ENCODE measurements around the gene FLT4.
A peak's percentile ranks its signal among the peaks of the same experiment; 100 is the strongest.

Gene FLT4

DNA sequence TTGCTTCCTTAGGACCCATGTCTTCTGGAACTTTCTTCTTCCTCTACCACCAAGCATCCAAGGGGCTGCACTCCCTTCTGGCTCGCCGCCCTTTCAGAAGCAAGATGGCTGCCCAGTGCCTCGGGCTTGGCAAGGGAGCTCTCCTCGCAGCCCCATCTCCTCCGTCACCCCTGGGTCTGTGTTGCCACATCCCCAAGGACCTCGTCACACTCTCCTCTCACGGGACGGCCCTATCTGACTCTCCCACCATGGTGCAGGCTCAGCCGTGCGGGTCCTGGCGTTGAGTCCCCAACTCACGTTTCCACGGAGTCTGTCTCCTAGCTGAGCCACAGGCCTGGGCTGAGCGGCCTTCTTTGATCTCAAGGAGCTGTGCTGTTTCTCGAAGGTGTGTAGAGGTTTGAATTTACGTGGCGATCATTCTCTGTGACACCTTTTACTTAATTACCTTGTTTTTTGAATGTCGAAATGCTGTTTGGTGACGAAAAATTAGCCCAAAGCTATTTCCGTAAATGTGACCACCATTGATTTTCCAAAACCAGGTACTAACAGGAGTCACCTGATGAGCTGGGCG lies 43.1 kb downstream of the FLT4 start:
- TF ChIP-seq, protein P1, sequence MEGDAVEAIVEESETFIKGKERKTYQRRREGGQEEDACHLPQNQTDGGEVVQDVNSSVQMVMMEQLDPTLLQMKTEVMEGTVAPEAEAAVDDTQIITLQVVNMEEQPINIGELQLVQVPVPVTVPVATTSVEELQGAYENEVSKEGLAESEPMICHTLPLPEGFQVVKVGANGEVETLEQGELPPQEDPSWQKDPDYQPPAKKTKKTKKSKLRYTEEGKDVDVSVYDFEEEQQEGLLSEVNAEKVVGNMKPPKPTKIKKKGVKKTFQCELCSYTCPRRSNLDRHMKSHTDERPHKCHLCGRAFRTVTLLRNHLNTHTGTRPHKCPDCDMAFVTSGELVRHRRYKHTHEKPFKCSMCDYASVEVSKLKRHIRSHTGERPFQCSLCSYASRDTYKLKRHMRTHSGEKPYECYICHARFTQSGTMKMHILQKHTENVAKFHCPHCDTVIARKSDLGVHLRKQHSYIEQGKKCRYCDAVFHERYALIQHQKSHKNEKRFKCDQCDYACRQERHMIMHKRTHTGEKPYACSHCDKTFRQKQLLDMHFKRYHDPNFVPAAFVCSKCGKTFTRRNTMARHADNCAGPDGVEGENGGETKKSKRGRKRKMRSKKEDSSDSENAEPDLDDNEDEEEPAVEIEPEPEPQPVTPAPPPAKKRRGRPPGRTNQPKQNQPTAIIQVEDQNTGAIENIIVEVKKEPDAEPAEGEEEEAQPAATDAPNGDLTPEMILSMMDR (IDR thresholded peaks at IDR 0.05) = peak; percentile 42; the same call in 1 of the 2 replicates

DNA sequence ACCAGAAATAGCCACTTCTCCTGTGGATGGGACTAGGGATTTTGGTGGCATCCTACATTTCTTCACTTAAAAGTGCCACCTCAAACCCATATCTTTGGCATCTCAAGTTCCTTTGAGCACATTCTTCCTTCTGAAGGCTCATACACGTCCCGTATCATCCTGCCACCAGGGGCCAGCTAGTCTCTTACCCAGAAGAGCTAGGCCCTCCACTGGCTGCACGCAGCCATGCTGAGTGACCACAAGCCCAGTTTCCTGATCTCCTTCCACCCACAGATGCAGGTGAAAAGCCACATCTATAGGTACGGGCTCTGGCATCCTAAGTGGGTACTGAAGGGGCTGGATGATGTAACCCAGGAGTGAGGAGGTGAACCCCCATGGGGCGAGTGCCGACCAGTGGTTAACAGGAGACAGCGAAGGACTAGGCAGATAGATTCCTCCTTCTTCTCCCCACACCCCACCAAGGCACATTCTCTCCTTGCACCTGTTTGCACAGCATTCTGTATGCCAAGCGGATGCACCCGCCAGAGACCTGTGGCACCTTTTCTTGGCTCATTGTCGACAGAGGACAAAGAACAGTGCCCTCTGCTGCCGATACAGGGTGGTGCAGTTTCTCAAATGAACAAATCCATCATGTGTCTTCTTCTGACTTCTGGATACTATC lies 43.7 kb downstream of the FLT4 start:
- TF ChIP-seq, protein P1 (IDR thresholded peaks at IDR 0.05) = peak; percentile 92

DNA sequence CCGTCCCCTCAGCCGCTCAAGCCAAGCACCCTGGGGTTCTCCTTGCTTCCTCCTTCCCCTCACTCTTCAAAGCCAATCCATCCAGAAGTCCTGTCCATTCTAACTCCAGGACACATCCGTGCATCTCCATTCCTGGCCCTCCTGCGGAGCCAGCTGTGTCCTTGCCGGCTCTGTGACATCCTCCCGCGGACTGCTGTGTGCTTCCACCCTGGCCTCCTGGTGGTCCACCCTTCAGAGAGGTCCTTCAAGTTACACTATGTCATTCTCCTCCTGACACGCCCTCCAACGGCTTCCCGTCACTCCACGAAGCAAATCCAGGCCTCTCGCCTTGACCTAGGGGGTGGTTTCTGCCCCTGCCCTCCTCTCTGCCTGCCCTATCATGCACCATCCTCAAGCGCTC lies 45.1 kb downstream of the FLT4 start:
- TF ChIP-seq, protein P1 (IDR thresholded peaks at IDR 0.05) = no peak

DNA sequence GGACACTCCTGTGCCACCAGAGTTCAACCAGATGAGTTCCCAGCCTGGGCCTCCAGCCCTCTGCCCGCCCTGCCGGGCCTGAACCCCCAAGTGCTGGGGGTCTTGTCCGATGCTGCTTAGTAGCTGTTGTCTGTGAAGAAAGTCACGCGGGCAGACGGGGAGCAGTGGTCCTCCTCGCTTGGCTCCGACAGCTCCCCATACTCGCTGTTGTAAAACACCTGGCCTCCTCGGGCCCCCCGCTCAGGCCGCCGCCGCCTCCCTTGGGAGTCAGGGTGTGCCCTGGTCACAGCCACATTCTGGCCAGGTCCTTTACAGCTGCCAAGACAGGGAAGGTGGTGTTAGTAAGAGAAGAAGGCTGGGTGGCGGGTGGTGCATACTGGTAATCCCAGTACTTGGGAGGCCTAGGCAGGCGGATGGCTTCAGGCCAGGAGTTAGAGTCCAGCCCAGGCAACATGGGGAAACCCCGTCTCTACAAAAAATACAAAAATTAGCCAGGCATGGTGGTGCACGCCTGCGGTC lies 46.3 kb downstream of the FLT4 start:
- TF ChIP-seq, protein P1 (IDR thresholded peaks at IDR 0.05) = no peak

DNA sequence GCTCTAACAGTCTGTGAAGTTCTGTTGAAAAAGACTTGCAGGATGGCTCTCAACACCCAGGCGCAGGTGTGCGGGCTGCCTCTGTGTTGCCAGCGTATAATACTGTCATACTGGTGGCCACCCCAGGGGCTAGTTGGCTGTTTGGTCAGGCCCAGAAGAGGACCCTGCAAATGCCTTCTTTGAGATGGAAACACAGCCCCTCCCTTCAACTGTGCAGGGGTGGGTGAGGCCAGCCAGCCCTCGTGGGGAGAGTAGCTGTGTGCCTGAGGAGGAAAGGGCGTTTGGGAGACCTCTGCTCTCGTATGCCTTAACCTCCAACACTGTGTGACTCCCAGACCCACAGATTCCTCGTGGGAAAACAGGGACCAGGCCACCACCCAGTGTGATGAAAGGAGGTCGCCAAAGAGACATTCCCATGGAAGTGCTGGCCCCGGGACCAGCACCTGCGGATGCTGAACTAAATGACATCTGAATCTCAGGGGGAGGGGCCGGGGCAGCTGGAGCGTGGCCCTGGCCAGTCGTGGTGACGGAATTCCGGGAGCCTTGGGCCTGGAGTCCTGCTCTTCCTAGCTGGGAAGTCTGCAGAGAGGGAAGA lies 46.8 kb downstream of the FLT4 start:
- TF ChIP-seq, protein P1 (IDR thresholded peaks at IDR 0.05) = no peak

DNA sequence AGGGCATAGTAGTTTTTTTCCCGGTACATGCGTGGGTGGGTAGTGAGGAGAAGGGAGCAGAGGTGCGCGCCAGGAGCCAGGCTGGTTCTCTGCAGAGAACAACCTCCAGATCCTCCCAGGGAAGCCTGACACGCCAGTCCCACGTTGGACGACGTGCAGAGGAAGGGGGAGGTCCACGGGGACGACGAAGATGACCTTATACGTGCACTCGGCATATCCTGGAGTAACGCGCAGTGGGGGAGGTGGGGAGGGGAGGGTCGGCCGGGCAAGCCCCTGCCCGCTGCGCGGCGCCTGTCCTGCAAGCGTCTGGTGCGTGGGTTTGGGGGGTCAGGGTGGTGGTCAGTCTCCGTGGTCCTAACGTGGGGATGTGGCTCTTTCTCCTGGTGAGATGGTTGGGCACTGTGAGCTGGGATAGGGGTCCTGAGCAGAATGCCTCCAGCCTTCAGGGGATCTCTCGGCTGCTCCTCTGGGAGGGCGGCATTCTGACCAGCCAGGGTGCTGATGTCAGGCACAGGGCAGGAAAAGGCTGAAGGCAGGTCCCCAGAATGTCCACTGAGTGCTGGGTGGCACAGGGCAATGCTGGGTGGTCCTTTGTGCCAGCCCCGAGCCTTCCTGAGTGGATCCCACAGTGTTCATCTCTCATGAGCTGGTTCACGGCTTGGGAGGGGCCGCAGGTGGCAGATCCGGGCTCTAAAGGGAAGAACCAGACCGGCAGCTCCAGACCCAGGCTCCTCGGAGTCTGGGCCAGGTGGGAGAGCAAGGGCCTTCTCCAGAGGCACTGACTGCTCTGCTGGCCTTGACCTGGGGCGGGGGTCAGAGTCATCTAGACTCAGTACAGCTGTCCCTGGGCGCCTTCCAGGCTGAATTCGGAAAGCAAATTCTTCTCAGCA lies 47.6 kb downstream of the FLT4 start:
- TF ChIP-seq, protein P1 (IDR thresholded peaks at IDR 0.05) = no peak

DNA sequence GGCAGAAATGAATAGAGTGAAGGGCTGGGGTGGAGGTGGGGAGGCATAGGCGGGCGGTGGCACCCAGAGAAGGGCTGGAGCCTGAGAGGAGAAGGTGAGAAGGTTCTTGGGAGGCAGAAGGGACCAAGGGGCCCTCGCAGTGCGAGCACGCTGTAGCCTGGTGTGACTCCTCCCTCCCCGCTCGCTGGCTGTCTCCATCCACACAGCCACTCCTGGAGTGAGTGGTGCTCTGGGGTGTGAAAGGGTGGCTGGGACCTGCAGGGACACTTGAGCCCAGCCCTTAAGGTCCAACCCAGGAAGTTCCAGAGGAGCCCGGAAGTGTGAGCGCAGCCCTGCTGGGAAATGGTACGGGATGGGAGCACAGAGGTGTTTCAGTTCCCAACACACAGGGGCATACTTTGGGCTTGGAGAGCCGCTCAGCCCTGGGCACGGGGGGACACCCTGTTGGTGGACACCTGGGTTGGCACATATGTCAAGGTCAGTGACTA lies 48.8 kb downstream of the FLT4 start:
- TF ChIP-seq, protein P1 (IDR thresholded peaks at IDR 0.05) = no peak

Data from LNCAP (cell line).